Psoas muscle (tissue), 8 donors: ENCODE data around the gene LDLRAD4. TPM values are rescaled to one million over a fixed set of nuclear protein-coding genes. Genes with fewer than 3 reads are reported as not detected.
A peak's percentile ranks its signal among the peaks of the same experiment; 100 is the strongest.

Source experiments
- ATAC-seq, 4 donors: fragments of 200-7000 bp; cut with Tn5 transposase; one replicate each; pipeline ENCODE4 v1.9.1; 2020; ENCODE audit warnings: moderate library complexity in 3 of 4, mild to moderate bottlenecking in 2 of 4
- DNase-seq, 2 donors: peaks; one replicate each; pipeline ENCODE4 v3.0.0-alpha.2; 2020
- H3K27ac ChIP-seq: fragments of 200-600 bp; one replicate; pipeline ENCODE4 v1.8.0; 2022
- H3K27me3 ChIP-seq, 3 donors: fragments of 200-600 bp in 1 of 3; one replicate each; pipeline versions ENCODE4 v1.6.1 to v1.8.0; 2013 to 2022; ENCODE audit warnings: low read length in 2 of 3, mild to moderate bottlenecking in 2 of 3, moderate library complexity in 1 of 3; ENCODE audit not compliant: insufficient read depth in 3 of 3
- H3K36me3 ChIP-seq, 2 donors: fragments of 200-600 bp in 1 of 2; one replicate each; pipeline versions ENCODE4 v1.6.1 to v1.8.0; 2013 to 2022; ENCODE audit warnings: low read depth in 1 of 2, mild to moderate bottlenecking in 1 of 2, moderate library complexity in 1 of 2; ENCODE audit not compliant: insufficient read depth in 1 of 2
- H3K4me1 ChIP-seq: fragments of 200-600 bp; one replicate; pipeline ENCODE4 v1.8.0; 2022
- H3K4me3 ChIP-seq: fragments of 200-600 bp; one replicate; pipeline ENCODE4 v1.8.0; 2022; ENCODE audit warnings: mild to moderate bottlenecking
- H3K9me3 ChIP-seq: fragments of 200-600 bp; one replicate; pipeline ENCODE4 v1.8.0; 2022
- CTCF ChIP-seq: fragments of 200-600 bp; IDR thresholded peaks from one replicate; pipeline ENCODE4 v1.8.0; 2022; ENCODE audit warnings: antibody characterized with exemption
- WGBS, 3 donors: extraction: QIAGEN DNeasy Blood & Tissue Kit; methylation state at CpG; one replicate each; pipeline versions ENCODE4 v1.1.6 to v1.1.7; 2013; 5-methylcytosine and 5-hydroxymethylcytosine counted together
- intact Hi-C, 2 donors: fragments of 100-400 bp; cut with DNase I; formaldehyde crosslinking; loops; one replicate each; pipeline versions ENCODE4 v1.11.0 to v1.14.2; 2022
- polyA plus RNA-seq, 3 donors: library from polyadenylated mRNA; stranded (reverse); fragments of 200-250 nt; gene quantifications; one replicate each; pipeline ENCODE4 v1.2.3, GENCODE V29; 2013
- total RNA-seq, 4 donors: library from RNA; stranded (reverse); fragmentation: NEBNext Ultra II Directional in 2 of 4; extraction: Animal tissue kit (Norgen Biotek cat#: 25700) in 2 of 4; gene quantifications; one replicate each; pipeline versions ENCODE4 v1.2.1 to v1.2.4, GENCODE V29; 2021 to 2023
- donor health status: healthy with polysubstance abuse.
- donor health status: DM: no; HTN: no; CAD: no; lungs with moderate emphysema.
- donor health status: Bipolar disorder and iron deficiency.
- donor health status: healthy.
- donor health status: DM: yes; HTN: yes; CAD: no.
- donor health status: DM: no; HTN: no; CAD: no.
- donor health status: DM: no; HTN: no; CAD: no.
- donor health status: DM: yes; HTN: yes; CAD: no.

The LDLRAD4 gene
- total and polyA plus RNA-seq, 7 donors: 1.8 to 13.9 (median 3.8) TPM

- DNase-seq (no peak), ATAC-seq (peak in 1 of 4 donors; percentile 42)
- Histone ChIP-seq H3K4me1 (peaks cover 11% of the 10 kb centered on the region), H3K36me3 (no peaks in the 10 kb centered on the region), H3K9me3 (no peaks in the 10 kb centered on the region), H3K27ac (peak overlapping the region; percentile 3), H3K27me3 (no peaks in the 10 kb centered on the region), H3K4me3 (no peak overlapping the region)
- TF ChIP-seq CTCF: no peak
- intact Hi-C loops: no loop called here
- 85 to 90% (median 89%) methylated on average over 17 of the region's 17 CpGs for WGBS, 3 donors
Observed at GRCh38 chr18:13405305-13406038, 186.9 kb downstream of the LDLRAD4 start.

- ATAC-seq (peak in 2 of 4 donors; percentile 23 to 70), DNase-seq (no peak)
- 67 to 77% (median 68%) methylated on average over 9 of the region's 9 CpGs for WGBS, 3 donors
- intact Hi-C loops: no loop called here
- Histone ChIP-seq H3K36me3 (no peaks in the 10 kb centered on the region), H3K4me3 (no peak overlapping the region), H3K27ac (peak overlapping the region; percentile 3), H3K4me1 (peaks cover 11% of the 10 kb centered on the region), H3K9me3 (no peaks in the 10 kb centered on the region), H3K27me3 (no peaks in the 10 kb centered on the region)
- no peak for TF ChIP-seq CTCF
Observed at GRCh38 chr18:13406049-13406615, 187.6 kb downstream of the LDLRAD4 start.

- no peak for TF ChIP-seq CTCF
- Histone ChIP-seq H3K4me3 (no peak overlapping the region), H3K4me1 (peaks cover 11% of the 10 kb centered on the region), H3K27me3 (no peaks in the 10 kb centered on the region), H3K36me3 (no peaks in the 10 kb centered on the region), H3K27ac (no peak overlapping the region), H3K9me3 (peaks cover 1% of the 10 kb centered on the region)
- ATAC-seq: no peak
- intact Hi-C loops: no loop called here
- DNase-seq: no peak
- 78 to 96% (median 86%) methylated on average over 11 of the region's 11 CpGs for WGBS, 3 donors
Observed at GRCh38 chr18:13406736-13407135, 188.2 kb downstream of the LDLRAD4 start.

GRCh38 chr18:13407484-13407883, 188.9 kb downstream of the LDLRAD4 start:
- Histone ChIP-seq H3K9me3 (peaks cover 4% of the 10 kb centered on the region), H3K4me3 (no peak overlapping the region), H3K27ac (no peak overlapping the region), H3K4me1 (peaks cover 13% of the 10 kb centered on the region), H3K27me3 (no peaks in the 10 kb centered on the region), H3K36me3 (no peaks in the 10 kb centered on the region)
- no peak for ATAC-seq
- TF ChIP-seq CTCF: no peak
- no peak for DNase-seq
- whole genome bisulfite sequencing, 3 donors: 43 to 60% (median 43%) methylated on average over 4 of the region's 4 CpGs
- intact Hi-C loops: no loop called here
